Sigmoid colon (tissue), 7 donors: ENCODE measurements around the gene CDC20. TPM values are rescaled to one million over a fixed set of nuclear protein-coding genes. Genes with fewer than 3 reads are reported as not detected.
A peak's percentile ranks its signal among the peaks of the same experiment; 100 is the strongest.

Experiments used
- DNase-seq: peaks from one replicate; pipeline ENCODE4 v3.0.0-alpha.2; 2019
- H3K27ac ChIP-seq, 4 donors: fragments of 200-600 bp; sonication (generic); one replicate each; pipeline ENCODE4 v1.5.1; 2016 to 2019; ENCODE audit warnings: mild to moderate bottlenecking in 1 of 4
- H3K27me3 ChIP-seq, 3 donors: fragments of 200-600 bp; sonication (generic); one replicate each; pipeline ENCODE4 v1.5.1; 2019; ENCODE audit warnings: mild to moderate bottlenecking in 1 of 3
- H3K36me3 ChIP-seq, 4 donors: fragments of 200-600 bp; sonication (generic); one replicate each; pipeline ENCODE4 v1.5.1; 2016 to 2019
- H3K4me1 ChIP-seq, 4 donors: fragments of 200-600 bp; sonication (generic); one replicate each; pipeline ENCODE4 v1.5.1; 2017 to 2019
- H3K4me3 ChIP-seq, 4 donors: fragments of 200-600 bp; sonication (generic); one replicate each; pipeline ENCODE4 v1.5.1; 2017 to 2019; ENCODE audit warnings: mild to moderate bottlenecking in 2 of 4, moderate library complexity in 1 of 4
- H3K9me3 ChIP-seq, 4 donors: fragments of 200-600 bp in 3 of 4; sonication (generic) in 3 of 4; one replicate each; pipeline versions ENCODE4 v1.5.1 to v1.6.1; 2013 to 2019
- CTCF ChIP-seq, 4 experiments: fragments of 450-650 bp in 3 of 4; fragments of 200-600 bp in 1 of 4; IDR thresholded peaks; one replicate each; pipeline ENCODE4 v1.5.1; 2016 to 2019; ENCODE audit warnings: antibody characterized with exemption in 4 of 4, mild to moderate bottlenecking in 3 of 4, moderate library complexity in 2 of 4
- EP300 ChIP-seq, 4 donors: sonication (generic); formaldehyde crosslinking; IDR thresholded peaks; one replicate each; pipeline ENCODE4 v1.6.1; 2017; ENCODE audit warnings: antibody characterized with exemption in 4 of 4
- POLR2A ChIP-seq, 2 donors: fragments of 450-650 bp; IDR thresholded peaks; one replicate each; pipeline ENCODE4 v1.6.1; 2016; ENCODE audit warnings: antibody characterized with exemption in 2 of 2, mild to moderate bottlenecking in 2 of 2, moderate library complexity in 2 of 2
- POLR2AphosphoS5 ChIP-seq, 4 donors: sonication (generic); formaldehyde crosslinking; IDR thresholded peaks; one replicate each; pipeline ENCODE4 v1.6.1; 2017; ENCODE audit warnings: antibody characterized with exemption in 4 of 4
- WGBS, 2 donors: extraction: QIAGEN DNeasy Blood & Tissue Kit; methylation state at CpG; one replicate each; pipeline ENCODE4 v1.1.7; 2013; 5-methylcytosine and 5-hydroxymethylcytosine counted together
- intact Hi-C: fragments of 100-400 bp; cut with DNase I; formaldehyde crosslinking; loops from one replicate; pipeline ENCODE4 v1.15.1; 2023
- polyA plus RNA-seq, 3 donors: library from polyadenylated mRNA; stranded (reverse); fragments of 200-250 nt; gene quantifications; one replicate each; pipeline ENCODE4 v1.2.3, GENCODE V29; 2013
- total RNA-seq, 4 donors: library from RNA; depleted of rRNA; stranded (reverse); fragments of >200 nt; gene quantifications; one replicate each; pipeline ENCODE4 v1.1.0, GENCODE V29; 2016
- donor health status: healthy with polysubstance abuse.
- donor health status: Bipolar disorder and iron deficiency.
- donor health status: healthy.

The CDC20 gene
- total and polyA plus RNA-seq, 7 donors, result 0.66 to 65.7 (median 3.4) TPM

GRCh38 chr1:43377831-43378230, 19.1 kb downstream of the CDC20 start:
- H3K27ac ChIP-seq, result no peak overlapping the region
- no peak overlapping the region for H3K4me3 ChIP-seq
- H3K36me3 ChIP-seq, result peaks cover 0 to 19% (median 1%) of the 10 kb centered on the region in 4 donors
- H3K4me1 ChIP-seq, result peaks cover 0 to 12% (median 7%) of the 10 kb centered on the region in 4 donors
- no peak for TF ChIP-seq EP300 (IDR thresholded peaks at IDR 0.05)
- TF ChIP-seq POLR2AphosphoS5 (IDR thresholded peaks at IDR 0.05), result no peak
- TF ChIP-seq POLR2A (IDR thresholded peaks at IDR 0.05), result no peak
- no peak for TF ChIP-seq CTCF (IDR thresholded peaks at IDR 0.05)
- H3K9me3 ChIP-seq, result no peaks in the 10 kb centered on the region
- intact Hi-C loops, result no loop called here
- no peak for DNase-seq
- 74 to 92% methylated on average over 1 of the region's 1 CpG for WGBS, 2 donors
- H3K27me3 ChIP-seq, result no peaks in the 10 kb centered on the region

GRCh38 chr1:43379476-43379875, 20.7 kb downstream of the CDC20 start:
- H3K4me1 ChIP-seq, result peaks cover 0 to 12% (median 7%) of the 10 kb centered on the region in 4 donors
- 94 to 99% methylated on average over 1 of the region's 1 CpG for WGBS, 2 donors
- no peak overlapping the region for H3K27ac ChIP-seq
- no peak overlapping the region for H3K4me3 ChIP-seq
- no peaks in the 10 kb centered on the region for H3K27me3 ChIP-seq
- no peak for TF ChIP-seq POLR2AphosphoS5 (IDR thresholded peaks at IDR 0.05)
- no peak for TF ChIP-seq EP300 (IDR thresholded peaks at IDR 0.05)
- no peak for TF ChIP-seq POLR2A (IDR thresholded peaks at IDR 0.05)
- TF ChIP-seq CTCF (IDR thresholded peaks at IDR 0.05), result no peak
- no peak for DNase-seq
- intact Hi-C loops, result no loop called here
- H3K9me3 ChIP-seq, result no peaks in the 10 kb centered on the region
- peaks cover 8 to 33% (median 14%) of the 10 kb centered on the region in 4 donors for H3K36me3 ChIP-seq

- intact Hi-C loops, result no loop called here
- Histone ChIP-seq H3K9me3 (no peaks in the 10 kb centered on the region), H3K4me1 (peaks cover 0 to 12% (median 7%) of the 10 kb centered on the region in 4 donors), H3K4me3 (no peak overlapping the region), H3K36me3 (peaks cover 25 to 51% (median 34%) of the 10 kb centered on the region in 4 donors), H3K27me3 (no peaks in the 10 kb centered on the region), H3K27ac (peak overlapping the region; percentile 4 to 45 (median 28))
- no peak for DNase-seq
- WGBS, 2 donors, result 75 to 82% methylated on average over 3 of the region's 3 CpGs
- TF ChIP-seq CTCF (IDR thresholded peaks at IDR 0.05) (no peak), EP300 (IDR thresholded peaks at IDR 0.05) (no peak), POLR2A (IDR thresholded peaks at IDR 0.05) (no peak), POLR2AphosphoS5 (IDR thresholded peaks at IDR 0.05) (no peak)
Observed at GRCh38 chr1:43381612-43382011, 22.8 kb downstream of the CDC20 start.

- no peak overlapping the region for H3K4me3 ChIP-seq
- no peaks in the 10 kb centered on the region for H3K9me3 ChIP-seq
- intact Hi-C loops, result no loop called here
- peak overlapping the region; percentile 4 to 45 (median 28) for H3K27ac ChIP-seq
- no peaks in the 10 kb centered on the region for H3K27me3 ChIP-seq
- peaks cover 0 to 12% (median 8%) of the 10 kb centered on the region in 4 donors for H3K4me1 ChIP-seq
- TF ChIP-seq EP300 (IDR thresholded peaks at IDR 0.05), result no peak
- no peak for TF ChIP-seq POLR2AphosphoS5 (IDR thresholded peaks at IDR 0.05)
- TF ChIP-seq POLR2A (IDR thresholded peaks at IDR 0.05), result no peak
- no peak for TF ChIP-seq CTCF (IDR thresholded peaks at IDR 0.05)
- WGBS, 2 donors, result 64 to 75% methylated on average over 6 of the region's 6 CpGs
- H3K36me3 ChIP-seq, result peaks cover 28 to 57% (median 39%) of the 10 kb centered on the region in 4 donors
- no peak for DNase-seq
Observed at GRCh38 chr1:43382027-43382779, 23.4 kb downstream of the CDC20 start.
